ENCODE data around the gene SEC14L1. TPM values are rescaled to one million over a fixed set of nuclear protein-coding genes. Genes with fewer than 3 reads are reported as not detected.

SEC14L1 gene
- polyA plus RNA-seq, 1 experiment, result 25.2 TPM

DNA sequence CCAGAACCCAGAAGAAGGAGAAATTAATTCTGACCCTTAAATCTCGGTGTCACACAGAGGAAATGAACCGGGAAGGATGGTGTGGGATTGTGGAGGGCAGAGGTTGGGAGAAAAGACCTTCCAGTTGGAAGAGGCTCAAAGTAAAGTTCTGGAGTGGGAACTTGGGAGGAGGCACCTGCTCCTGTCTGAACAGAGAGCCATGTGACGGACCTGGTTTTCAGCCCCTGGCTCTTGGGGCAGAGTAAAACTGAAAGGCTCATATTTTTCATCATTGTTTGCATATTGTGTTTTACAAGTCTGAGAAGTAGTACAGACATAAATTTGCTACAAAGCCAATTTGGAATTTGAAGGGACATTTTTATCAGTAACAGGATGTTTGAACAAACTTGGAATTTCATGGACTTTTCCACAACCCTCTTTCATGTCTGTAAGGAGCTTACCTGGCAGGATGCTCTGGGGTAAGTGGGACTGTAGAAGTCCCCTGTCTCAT lies 24.4 kb upstream of the SEC14L1 start:
- H3K36me3 ChIP-seq (ENCODE audit: control insufficient read depth, insufficient read depth, low read length), result no peaks in the 10 kb centered on the region
- POLR2A ChIA-PET, result no interaction called here
- no peak for DNase-seq (ENCODE audit: low read depth)
- TF ChIP-seq CTCF (IDR thresholded peaks at IDR 0.05; ENCODE audit: insufficient read depth, low read depth, low read length), result no peak
- CTCF ChIA-PET, result no interaction called here
- H3K4me3 ChIP-seq (ENCODE audit: low read depth, low read length), result no peak overlapping the region
- H3K27me3 ChIP-seq (ENCODE audit: control insufficient read depth, insufficient read depth, low read length), result no peaks in the 10 kb centered on the region

DNA sequence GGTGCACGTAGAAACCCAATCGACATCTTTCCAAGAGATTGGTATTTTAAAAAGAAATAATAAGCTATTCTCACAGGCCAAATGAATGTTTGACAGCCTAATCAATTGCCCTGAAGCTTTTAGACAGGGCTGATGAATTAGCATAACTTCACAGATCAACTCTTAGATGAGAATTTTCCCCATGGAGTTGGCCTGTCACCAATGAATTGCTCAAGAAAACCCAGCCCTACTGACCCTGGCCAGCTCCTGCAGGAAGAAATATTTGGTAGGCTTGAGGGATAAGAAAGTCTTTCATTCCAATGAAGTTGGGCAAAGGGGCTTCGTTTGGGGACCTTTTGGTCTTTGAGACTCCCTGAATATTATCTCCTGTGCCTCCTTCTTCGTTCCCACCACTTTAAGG lies 23.4 kb upstream of the SEC14L1 start:
- Histone ChIP-seq H3K4me3 (ENCODE audit: low read depth, low read length) (no peak overlapping the region), H3K27me3 (ENCODE audit: control insufficient read depth, insufficient read depth, low read length) (no peaks in the 10 kb centered on the region), H3K36me3 (ENCODE audit: control insufficient read depth, insufficient read depth, low read length) (no peaks in the 10 kb centered on the region)
- no peak for DNase-seq (ENCODE audit: low read depth)
- ChIA-PET POLR2A (no interaction called here), CTCF (interaction anchor here (0.9 to 1.4 kb wide), 2 partner anchors 11 to 29 kb away, joined by 3 to 5 read pairs; no protein-coding TSS in a partner anchor)
- no peak for TF ChIP-seq CTCF (IDR thresholded peaks at IDR 0.05; ENCODE audit: insufficient read depth, low read depth, low read length)

DNA sequence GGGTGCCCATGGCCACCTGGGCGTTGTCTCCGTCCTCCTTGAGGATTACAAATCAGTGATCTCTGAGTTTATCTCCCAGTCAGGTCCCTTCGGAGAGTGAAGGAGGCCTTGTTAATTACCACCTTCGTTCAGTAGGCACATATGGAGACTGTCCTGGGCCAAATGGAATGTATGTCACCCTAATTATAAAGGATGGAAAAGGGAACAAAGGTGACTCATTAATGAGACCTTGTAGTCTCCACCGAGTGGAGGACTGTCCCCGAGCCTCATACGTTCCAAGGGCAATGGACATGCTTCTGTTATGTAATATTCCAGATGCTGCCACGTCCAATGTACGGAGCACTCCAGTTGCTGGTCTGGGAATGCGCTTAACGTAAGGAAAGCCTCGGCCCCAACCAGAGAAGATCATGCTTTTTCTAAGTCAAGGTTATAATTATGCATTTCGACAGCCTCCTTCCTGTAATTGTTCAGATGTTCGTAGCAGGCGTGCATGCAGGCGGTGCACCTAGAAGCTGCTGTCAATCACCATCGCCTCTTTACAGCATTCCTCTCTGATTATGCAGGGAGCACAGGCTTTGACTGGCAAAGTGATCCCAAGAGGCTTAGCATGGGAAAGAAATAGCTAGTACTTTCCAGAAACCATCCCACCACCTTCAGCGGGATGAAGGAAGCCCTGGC lies 22.4 kb upstream of the SEC14L1 start:
- no peak for TF ChIP-seq CTCF (IDR thresholded peaks at IDR 0.05; ENCODE audit: insufficient read depth, low read depth, low read length)
- Histone ChIP-seq H3K27me3 (ENCODE audit: control insufficient read depth, insufficient read depth, low read length) (no peaks in the 10 kb centered on the region), H3K36me3 (ENCODE audit: control insufficient read depth, insufficient read depth, low read length) (no peaks in the 10 kb centered on the region), H3K4me3 (ENCODE audit: low read depth, low read length) (no peak overlapping the region)
- DNase-seq (ENCODE audit: low read depth), result no peak
- ChIA-PET POLR2A (no interaction called here), CTCF (interaction anchor here (0.6 to 1.4 kb wide), 2 partner anchors 30 kb away, joined by 3 to 4 read pairs; no protein-coding TSS in a partner anchor)

GRCh38 chr17:77119668-77120301 lies 21.0 kb upstream of the SEC14L1 start:
- Histone ChIP-seq H3K27me3 (ENCODE audit: control insufficient read depth, insufficient read depth, low read length) (no peaks in the 10 kb centered on the region), H3K36me3 (ENCODE audit: control insufficient read depth, insufficient read depth, low read length) (no peaks in the 10 kb centered on the region), H3K4me3 (ENCODE audit: low read depth, low read length) (no peak overlapping the region)
- CTCF ChIA-PET, result interaction anchor here (0.6 to 1.0 kb wide), 3 partner anchors 21 to 124 kb away, joined by 3 read pairs; partner anchors contain the start of gene SEC14L1
- TF ChIP-seq CTCF (IDR thresholded peaks at IDR 0.05; ENCODE audit: insufficient read depth, low read depth, low read length), result no peak
- no peak for DNase-seq (ENCODE audit: low read depth)
- POLR2A ChIA-PET, result no interaction called here

GRCh38 chr17:77120868-77121267 lies 19.9 kb upstream of the SEC14L1 start:
- CTCF ChIA-PET, result interaction anchor here (0.6 to 1.2 kb wide), 3 partner anchors 11 to 439 kb away, joined by 3 to 4 read pairs (median 4); no protein-coding TSS in a partner anchor
- no peak for DNase-seq (ENCODE audit: low read depth)
- TF ChIP-seq CTCF (IDR thresholded peaks at IDR 0.05; ENCODE audit: insufficient read depth, low read depth, low read length), result no peak
- H3K36me3 ChIP-seq (ENCODE audit: control insufficient read depth, insufficient read depth, low read length), result no peaks in the 10 kb centered on the region
- H3K4me3 ChIP-seq (ENCODE audit: low read depth, low read length), result no peak overlapping the region
- no peaks in the 10 kb centered on the region for H3K27me3 ChIP-seq (ENCODE audit: control insufficient read depth, insufficient read depth, low read length)
- POLR2A ChIA-PET, result no interaction called here
